K562 (cell line): ENCODE data around the gene FMNL3. TPM values are rescaled to one million over a fixed set of nuclear protein-coding genes. Genes with fewer than 3 reads are reported as not detected.

Source experiments
- DEAF1 ChIP-seq: fragments of 450-650 bp; formaldehyde crosslinking; IDR thresholded peaks from 2 replicates; pipeline ENCODE4 v1.4.0; 2020; ENCODE audit warnings: mild to moderate bottlenecking, moderate library complexity
- GMEB1 ChIP-seq: fragments of 250-450 bp; sonication (Bioruptor Pico); IDR thresholded peaks from 2 replicates; pipeline ENCODE4 v1.4.0; 2020; ENCODE audit warnings: mild to moderate bottlenecking
- HDGF ChIP-seq: fragments of 450-650 bp; IDR thresholded peaks from 2 replicates; pipeline ENCODE4 v1.6.1; 2016
- JUND ChIP-seq, 2 experiments: IDR thresholded peaks; 2 replicates in 1 of 2; 3 replicates in 1 of 2; pipeline ENCODE4 v1.6.1; 2011; ENCODE audit warnings: borderline replicate concordance in 2 of 2, low read depth in 2 of 2, low read length in 2 of 2, improper control_type of control experiment in 1 of 2, missing biosample characterization in 1 of 2, missing genetic modification characterization in 1 of 2, missing genetic modification reagents in 1 of 2
- KDM2B ChIP-seq: fragments of 250-450 bp; sonication (Bioruptor Pico); IDR thresholded peaks from 2 replicates; pipeline ENCODE4 v1.8.0; 2021; ENCODE audit warnings: mild to moderate bottlenecking, moderate library complexity
- MCM7 ChIP-seq, 2 experiments: fragments of 450-650 bp; IDR thresholded peaks; 2 replicates each; pipeline ENCODE4 v1.6.1; 2016 to 2018
- MXD1 ChIP-seq: fragments of 250-450 bp; sonication (Bioruptor Pico); IDR thresholded peaks from 2 replicates; pipeline ENCODE4 v1.8.0; 2021; ENCODE audit warnings: borderline replicate concordance, mild to moderate bottlenecking, moderate library complexity; ENCODE audit not compliant: poor library complexity, severe bottlenecking
- MXI1 ChIP-seq: IDR thresholded peaks from 2 replicates; pipeline ENCODE4 v1.6.1; 2011; ENCODE audit warnings: low read depth, mild to moderate bottlenecking, improper control_type of control experiment, low read length
- MYNN ChIP-seq, 2 experiments: sonication (generic); formaldehyde crosslinking in 1 of 2; IDR thresholded peaks; 2 replicates each; pipeline versions ENCODE4 v1.5.0 to v1.6.1; 2016 to 2020; ENCODE audit warnings: antibody characterized with exemption in 1 of 2, missing genetic modification reagents in 1 of 2
- PHTF2 ChIP-seq: fragments of 250-450 bp; sonication (Bioruptor Pico); IDR thresholded peaks from 2 replicates; pipeline ENCODE4 v1.5.0; 2021; ENCODE audit warnings: mild to moderate bottlenecking
- RAD21 ChIP-seq, 2 experiments: fragments of 250-450 bp in 1 of 2; fragments of 450-650 bp in 1 of 2; sonication (Bioruptor Pico) in 1 of 2; formaldehyde crosslinking in 1 of 2; IDR thresholded peaks in 1 of 2; conservative IDR thresholded peaks in 1 of 2; 2 replicates each; pipeline versions ENCODE4 v1.4.0 to v1.8.0; 2020 to 2022; ENCODE audit warnings: mild to moderate bottlenecking in 2 of 2, moderate library complexity in 1 of 2
- RBFOX2 ChIP-seq: fragments of 200-400 bp; formaldehyde crosslinking; IDR thresholded peaks from 2 replicates; pipeline ENCODE4 v1.6.1; 2017; ENCODE audit warnings: low read depth, mild to moderate bottlenecking, low read length, moderate library complexity
- RCOR1 ChIP-seq, 2 experiments: IDR thresholded peaks; 2 replicates each; pipeline ENCODE4 v1.6.1; 2012; ENCODE audit warnings: low read depth in 2 of 2, low read length in 2 of 2, borderline replicate concordance in 1 of 2, improper control_type of control experiment in 1 of 2
- RNF219 ChIP-seq: fragments of 250-450 bp; sonication (Bioruptor Pico); IDR thresholded peaks from 2 replicates; pipeline ENCODE4 v1.5.0; 2022; ENCODE audit warnings: mild to moderate bottlenecking
- RUNX1 ChIP-seq: sonication (generic); IDR thresholded peaks from 2 replicates; pipeline ENCODE4 v1.6.1; 2016; ENCODE audit warnings: antibody characterized with exemption, low read depth
- SP2 ChIP-seq: IDR thresholded peaks from 2 replicates; pipeline ENCODE4 v1.6.1; 2011; ENCODE audit warnings: mild to moderate bottlenecking, low read depth, low read length, moderate library complexity; ENCODE audit not compliant: poor library complexity, severe bottlenecking; ENCODE audit errors: extremely low read depth
- SUPT5H ChIP-seq: fragments of 450-650 bp; IDR thresholded peaks from 2 replicates; pipeline ENCODE4 v1.6.1; 2016
- TRIM28 ChIP-seq: fragments of 450-650 bp; IDR thresholded peaks from 2 replicates; pipeline ENCODE4 v1.6.1; 2017
- ZNF740 ChIP-seq, 3 experiments: fragments of 200-800 bp in 1 of 3; sonication (Bioruptor generic) in 1 of 3; sonication (generic) in 1 of 3; formaldehyde crosslinking in 1 of 3; IDR thresholded peaks; 2 replicates each; pipeline versions ENCODE4 v1.6.1 to v1.8.0; 2016 to 2022; ENCODE audit warnings: mild to moderate bottlenecking in 2 of 3, missing compliant biosample characterization in 2 of 3, missing genetic modification characterization in 2 of 3, missing genetic modification reagents in 1 of 3
- polyA plus RNA-seq, 8 experiments: library from polyadenylated mRNA; depleted of rRNA in 4 of 8; stranded (reverse) in 5 of 8; unstranded in 3 of 8; fragments of >200 nt; fragmentation: Nextera tagmentation in 2 of 8; fragmentation: Illumina TruSeq in 1 of 8; extraction: Ambion mirVana in 2 of 8; extraction: Trizol in 1 of 8; gene quantifications; 2 replicates each; pipeline versions ENCODE4 v1.2.1 to v1.2.3, GENCODE V29; 2011 to 2014; ENCODE audit warnings: inconsistent platforms in 1 of 8, missing spikeins in 1 of 8
- total RNA-seq, 7 experiments: library from RNA; depleted of rRNA in 6 of 7; stranded (reverse); fragments of >200 nt in 6 of 7; fragmentation: Illumina TruSeq in 2 of 7; extraction: Trizol in 2 of 7; gene quantifications; 2 replicates each; pipeline versions ENCODE4 v1.2.1 to v1.2.3, GENCODE V29; 2011 to 2021; ENCODE audit warnings: low replicate concordance in 1 of 7

The FMNL3 gene
- total and polyA plus RNA-seq, 9 of the 15 experiments (the other 6 are each of a cell fraction or from before 2014, with no cell fraction given): 0.49 to 14.4 (median 6.8) TPM

GRCh38 chr12:49707128-49707811 lies at the start of gene FMNL3 (continued):
- TF ChIP-seq MYNN (IDR thresholded peaks at IDR 0.05) (no peak), MYNN (CRISPR knock-in tag; IDR thresholded peaks at IDR 0.05) (no peak), DEAF1 (CRISPR knock-in tag) (peak; percentile 99), RUNX1 (no peak), PHTF2 (CRISPR knock-in tag) (no peak), TRIM28 (peak; percentile 19; the same call in 1 of the 2 replicates), RBFOX2 (peak; percentile 79), SP2 (peak; percentile 86), RCOR1 (IDR thresholded peaks at IDR 0.05; ENCODE audit: borderline replicate concordance in 1 of 2, low read depth in 2 of 2, low read length in 2 of 2) (peak in 1 of 2 experiments; percentile 38; a peak in 2 of 4 replicates), GMEB1 (CRISPR knock-in tag) (0 out of 2 replicates have a peak, but pooled peaks have one; percentile 17), ZNF740 (CRISPR knock-in tag; IDR thresholded peaks at IDR 0.05) (peak; percentile 53; the same call in 1 of the 2 replicates), ZNF740 (tag; IDR thresholded peaks at IDR 0.05) (0 out of 4 replicates have a peak, but pooled peaks of 1 of the 2 experiments have one; percentile 39), MXI1 (0 out of 2 replicates have a peak, but pooled peaks have one; percentile 43), SUPT5H (0 out of 2 replicates have a peak, but pooled peaks have one; percentile 18), MCM7 (IDR thresholded peaks at IDR 0.05) (no peak), HDGF (no peak), KDM2B (peak; percentile 70; the same call in 1 of the 2 replicates), RAD21 (CRISPR knock-in tag; conservative IDR thresholded peaks at IDR 0.05 in 1 of 2, IDR thresholded peaks at IDR 0.05 in 1 of 2) (peak; percentile 100), RNF219 (no peak), MXD1 (CRISPR knock-in tag) (no peak), JUND (IDR thresholded peaks at IDR 0.05; ENCODE audit: borderline replicate concordance, low read depth, low read length) (peak; percentile 47), JUND (tag; IDR thresholded peaks at IDR 0.05; ENCODE audit: borderline replicate concordance, low read depth, low read length) (peak; percentile 16; the same call in 1 of the 3 replicates)
